Osteocyte (in vitro differentiated cells): ENCODE results near the gene RET. TPM values are rescaled to one million over a fixed set of nuclear protein-coding genes. Genes with fewer than 3 reads are reported as not detected.

Experiments
- DNase-seq: peaks from one replicate; pipeline ENCODE4 v3.0.0; 2021; ENCODE audit warnings: mixed read lengths; ENCODE audit not compliant: unreplicated experiment; ENCODE audit errors: extremely low spot score
- H3K27ac Mint-ChIP-seq: one replicate; pipeline ENCODE4 v1.8.0; 2021; ENCODE audit warnings: mild to moderate bottlenecking, mixed read lengths; ENCODE audit not compliant: unreplicated experiment
- H3K27me3 Mint-ChIP-seq: one replicate; pipeline ENCODE4 v1.8.0; 2021; ENCODE audit warnings: mixed read lengths; ENCODE audit not compliant: unreplicated experiment
- H3K36me3 Mint-ChIP-seq: one replicate; pipeline ENCODE4 v1.8.0; 2021; ENCODE audit warnings: mixed read lengths; ENCODE audit not compliant: unreplicated experiment
- H3K4me1 Mint-ChIP-seq: one replicate; pipeline ENCODE4 v1.8.0; 2021; ENCODE audit warnings: mixed read lengths; ENCODE audit not compliant: unreplicated experiment
- H3K4me3 Mint-ChIP-seq: one replicate; pipeline ENCODE4 v1.8.0; 2021; ENCODE audit warnings: mild to moderate bottlenecking, moderate library complexity, mixed read lengths; ENCODE audit not compliant: unreplicated experiment
- H3K9me3 Mint-ChIP-seq: one replicate; pipeline ENCODE4 v1.8.0; 2021; ENCODE audit warnings: mixed read lengths; ENCODE audit not compliant: unreplicated experiment
- total RNA-seq: library from RNA; stranded (reverse); gene quantifications from 2 replicates; pipeline ENCODE4 v1.2.1, GENCODE V29; 2021
- TF ChIP-seq, protein P1 (sequence below): fragments of 200-600 bp; sonication (generic); IDR thresholded peaks from 2 replicates; pipeline ENCODE4 v1.5.0; 2021; ENCODE audit warnings: antibody characterized with exemption, mild to moderate bottlenecking, moderate library complexity

Gene RET
- total RNA-seq, 1 donor from 2014 or later = 0.43 TPM

DNA sequence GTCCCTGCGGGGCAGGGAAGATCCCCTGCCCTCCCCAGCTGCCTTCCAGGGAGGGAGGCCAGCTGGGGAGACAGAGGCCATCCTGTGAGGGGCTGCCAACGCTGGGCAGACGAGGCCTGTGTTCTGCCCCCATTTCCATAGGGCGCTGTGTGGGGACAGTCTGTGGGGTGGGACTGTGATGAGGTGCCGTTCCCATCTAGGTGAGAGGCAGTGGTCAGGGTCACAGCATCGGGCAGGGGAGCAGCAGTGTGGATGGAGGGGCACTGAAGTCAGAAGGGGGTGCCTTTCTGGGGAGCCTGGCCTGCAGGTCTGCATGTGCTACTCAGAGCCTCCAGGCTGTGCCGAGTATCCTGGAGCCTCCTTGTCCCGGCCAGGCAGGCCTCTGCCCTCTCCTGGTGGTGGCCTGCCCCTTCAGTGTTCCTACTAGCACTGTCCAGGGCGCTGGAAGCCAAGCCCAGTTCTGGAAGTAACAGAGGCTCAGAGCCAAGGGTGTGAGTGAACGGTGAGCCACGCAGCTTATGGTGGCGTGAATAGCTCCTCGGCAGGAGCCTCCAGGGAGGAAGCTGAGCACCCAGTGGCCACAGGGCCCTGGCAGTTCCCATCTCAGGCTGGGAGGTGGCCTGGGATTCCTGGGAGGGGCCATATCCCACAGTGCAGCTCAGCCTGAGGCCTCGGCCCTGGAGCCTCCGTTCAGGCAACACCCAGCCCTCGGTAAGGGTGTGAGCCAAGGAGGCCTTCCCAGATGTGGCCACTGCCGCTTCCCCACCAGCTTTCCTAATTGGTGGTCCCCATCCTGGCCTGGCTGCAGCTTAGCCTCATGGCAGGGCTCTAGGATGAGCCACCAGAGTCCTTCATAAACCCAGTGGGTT lies 38.1 kb downstream of the RET start:
- Mint-ChIP-seq H3K36me3 (no peaks in the 10 kb centered on the region), H3K27me3 (peaks cover 4% of the 10 kb centered on the region), H3K27ac (no peak overlapping the region), H3K9me3 (no peaks in the 10 kb centered on the region), H3K4me1 (peaks cover 5% of the 10 kb centered on the region), H3K4me3 (no peak overlapping the region)
- TF ChIP-seq, protein P1, sequence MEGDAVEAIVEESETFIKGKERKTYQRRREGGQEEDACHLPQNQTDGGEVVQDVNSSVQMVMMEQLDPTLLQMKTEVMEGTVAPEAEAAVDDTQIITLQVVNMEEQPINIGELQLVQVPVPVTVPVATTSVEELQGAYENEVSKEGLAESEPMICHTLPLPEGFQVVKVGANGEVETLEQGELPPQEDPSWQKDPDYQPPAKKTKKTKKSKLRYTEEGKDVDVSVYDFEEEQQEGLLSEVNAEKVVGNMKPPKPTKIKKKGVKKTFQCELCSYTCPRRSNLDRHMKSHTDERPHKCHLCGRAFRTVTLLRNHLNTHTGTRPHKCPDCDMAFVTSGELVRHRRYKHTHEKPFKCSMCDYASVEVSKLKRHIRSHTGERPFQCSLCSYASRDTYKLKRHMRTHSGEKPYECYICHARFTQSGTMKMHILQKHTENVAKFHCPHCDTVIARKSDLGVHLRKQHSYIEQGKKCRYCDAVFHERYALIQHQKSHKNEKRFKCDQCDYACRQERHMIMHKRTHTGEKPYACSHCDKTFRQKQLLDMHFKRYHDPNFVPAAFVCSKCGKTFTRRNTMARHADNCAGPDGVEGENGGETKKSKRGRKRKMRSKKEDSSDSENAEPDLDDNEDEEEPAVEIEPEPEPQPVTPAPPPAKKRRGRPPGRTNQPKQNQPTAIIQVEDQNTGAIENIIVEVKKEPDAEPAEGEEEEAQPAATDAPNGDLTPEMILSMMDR = no peak
- DNase-seq = no peak

DNA sequence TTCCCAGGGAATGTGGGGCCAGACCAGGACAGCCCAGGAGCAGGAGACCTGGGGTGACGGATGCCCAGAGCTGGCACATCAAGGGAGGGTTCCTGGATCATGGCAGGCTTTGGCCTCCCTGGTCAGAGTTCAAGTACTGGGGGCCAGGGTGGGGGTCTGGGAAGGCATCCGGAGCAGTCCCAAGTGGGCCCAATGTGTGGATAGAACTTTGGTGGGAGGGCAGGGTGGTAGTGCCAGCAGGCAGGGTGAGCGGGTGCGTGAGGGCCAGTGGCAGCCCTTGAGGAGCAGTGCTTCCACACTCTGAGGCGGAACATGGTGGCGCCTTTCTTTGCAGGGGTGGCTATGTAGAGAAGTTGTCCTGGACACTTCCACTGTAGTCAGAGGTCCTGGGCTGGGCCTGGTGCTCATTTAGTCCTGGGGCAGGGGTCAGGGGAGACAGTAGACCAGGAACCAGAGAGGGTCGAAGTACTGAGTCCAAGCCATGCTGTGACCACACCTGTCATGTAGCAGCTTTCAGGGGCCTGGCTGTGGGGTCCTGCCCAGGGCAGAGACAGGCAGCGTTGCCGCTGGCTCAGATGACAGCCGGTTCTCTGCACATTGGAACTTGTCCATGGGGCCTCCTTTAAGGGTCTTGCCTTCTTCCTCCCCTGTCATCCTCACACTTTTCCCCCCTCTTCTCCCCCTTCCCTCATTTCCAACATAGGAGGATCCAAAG lies 39.2 kb downstream of the RET start:
- Mint-ChIP-seq H3K27me3 (peaks cover 4% of the 10 kb centered on the region), H3K36me3 (no peaks in the 10 kb centered on the region), H3K4me1 (peaks cover 3% of the 10 kb centered on the region), H3K9me3 (no peaks in the 10 kb centered on the region), H3K27ac (no peak overlapping the region), H3K4me3 (no peak overlapping the region)
- TF ChIP-seq, protein P1 = no peak
- no peak for DNase-seq

DNA sequence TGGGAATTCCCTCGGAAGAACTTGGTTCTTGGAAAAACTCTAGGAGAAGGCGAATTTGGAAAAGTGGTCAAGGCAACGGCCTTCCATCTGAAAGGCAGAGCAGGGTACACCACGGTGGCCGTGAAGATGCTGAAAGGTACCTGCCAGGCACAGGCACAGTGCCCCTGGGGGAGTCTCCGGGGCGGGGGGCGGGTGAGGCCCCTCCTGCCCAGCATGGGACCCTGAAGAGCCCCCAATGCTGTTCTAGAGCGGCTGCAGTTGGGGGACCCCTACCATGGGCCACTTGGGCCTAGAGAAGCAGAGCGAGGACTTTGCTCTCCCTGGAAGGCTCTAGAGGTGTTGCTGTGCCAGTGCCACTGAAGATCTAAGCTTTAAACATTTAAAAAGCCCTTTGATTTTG lies 39.7 kb downstream of the RET start:
- Mint-ChIP-seq H3K4me1 (peaks cover 9% of the 10 kb centered on the region), H3K4me3 (no peak overlapping the region), H3K36me3 (no peaks in the 10 kb centered on the region), H3K9me3 (no peaks in the 10 kb centered on the region), H3K27ac (no peak overlapping the region), H3K27me3 (peaks cover 4% of the 10 kb centered on the region)
- DNase-seq = no peak
- TF ChIP-seq, protein P1 = no peak

DNA sequence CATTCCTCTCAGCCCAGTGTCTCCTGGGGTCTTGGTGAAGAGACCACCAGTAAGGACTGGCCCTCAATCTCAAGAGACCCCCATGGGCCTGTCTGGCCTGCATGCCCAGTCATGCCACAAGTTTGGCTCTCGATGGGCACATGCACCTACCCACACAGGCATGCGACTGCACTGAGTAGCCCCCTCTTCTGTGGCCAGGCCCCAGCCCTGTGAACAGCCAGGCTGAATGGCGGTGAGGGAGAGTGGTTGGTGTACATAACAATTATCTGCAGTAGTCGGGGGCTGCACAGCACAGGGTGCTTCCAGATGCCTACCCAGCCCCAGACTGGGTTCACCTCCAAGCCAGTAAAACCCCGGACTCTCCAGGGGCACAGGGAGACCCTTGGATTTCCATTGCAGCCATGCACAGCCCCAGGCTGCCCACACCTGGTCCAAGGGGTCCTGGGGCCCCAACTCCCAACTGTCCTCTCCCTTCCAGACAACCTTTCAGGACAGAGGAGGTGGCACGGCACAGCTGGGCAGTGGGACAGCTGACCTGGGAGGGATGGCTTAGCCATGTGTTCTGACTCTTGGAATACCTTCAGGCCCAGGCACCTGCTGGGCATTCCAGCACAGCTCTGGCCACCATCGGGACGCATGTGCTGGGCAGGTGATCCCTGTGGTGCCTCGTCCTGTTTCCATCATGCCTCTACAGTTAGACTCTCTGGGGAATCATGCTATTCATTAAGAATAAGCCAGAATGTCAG lies 40.3 kb downstream of the RET start:
- Mint-ChIP-seq H3K4me1 (peaks cover 13% of the 10 kb centered on the region), H3K27ac (no peak overlapping the region), H3K27me3 (peaks cover 4% of the 10 kb centered on the region), H3K4me3 (no peak overlapping the region), H3K36me3 (no peaks in the 10 kb centered on the region), H3K9me3 (no peaks in the 10 kb centered on the region)
- TF ChIP-seq, protein P1 = no peak
- no peak for DNase-seq
